ENCODE results near the gene ABCD1. TPM values are rescaled to one million over a fixed set of nuclear protein-coding genes. Genes with fewer than 3 reads are reported as not detected.

The ABCD1 gene
- total and polyA plus RNA-seq, 9 of the 15 experiments (the other 6 are each of a cell fraction or from before 2014, with no cell fraction given): 0.07 to 6.9 (median 2.2) TPM

DNA sequence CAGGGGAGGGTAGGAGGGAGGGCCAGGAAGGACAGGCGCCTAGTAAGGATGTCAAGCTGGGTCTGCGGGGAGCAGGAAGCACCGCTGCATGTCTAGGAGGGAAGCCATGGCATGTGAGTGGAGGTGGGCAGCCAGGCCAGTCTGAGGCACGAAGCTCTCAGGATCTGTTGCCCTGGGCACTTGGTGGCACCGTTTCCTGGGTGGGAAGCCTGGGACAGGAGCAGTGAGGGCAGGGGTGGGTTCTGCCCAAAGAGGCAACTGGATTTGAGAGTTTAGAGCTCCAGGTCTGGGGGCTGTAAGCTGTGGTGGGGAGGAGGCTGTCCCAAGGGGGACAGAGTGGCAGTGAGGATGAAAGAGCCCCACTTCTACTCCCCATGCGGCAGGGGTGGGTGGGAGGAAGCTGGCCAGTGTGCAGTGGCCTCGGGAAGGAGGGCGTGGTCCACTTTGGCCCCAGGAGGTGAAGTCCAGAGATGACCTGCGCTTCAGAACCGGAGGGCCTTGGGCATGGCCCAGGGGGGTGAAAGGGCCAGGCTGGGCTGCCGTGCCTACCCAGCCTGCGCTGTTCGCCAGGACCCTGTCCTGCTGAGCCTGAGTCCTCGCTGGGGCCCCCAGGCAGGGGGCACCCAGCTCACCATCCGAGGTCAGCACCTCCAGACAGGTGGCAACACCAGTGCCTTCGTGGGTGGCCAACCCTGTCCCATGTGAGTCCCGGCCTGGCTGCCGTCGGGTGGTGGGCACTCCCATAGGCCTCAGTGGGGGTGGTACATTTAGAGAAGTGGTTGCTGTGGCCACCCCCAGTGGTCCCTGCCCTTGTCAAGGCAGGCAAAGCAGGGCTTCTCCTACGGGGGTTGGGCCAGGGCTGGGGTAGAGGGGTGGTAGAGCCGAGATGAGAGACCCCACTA, 47.9 kb downstream of the ABCD1 start:
- no peaks in the 10 kb centered on the region for H3K27me3 ChIP-seq (ENCODE audit: control insufficient read depth in 2 of 2, insufficient read depth in 2 of 2, low read length in 2 of 2)
- DNase-seq (ENCODE audit: extremely low read depth in 1 of 4, low spot score in 3 of 4) (no peak), FAIRE-seq (no peak), ATAC-seq (no peak)
- H2AFZ ChIP-seq (ENCODE audit: low read depth, low read length): no peak overlapping the region
- H3K4me2 ChIP-seq (ENCODE audit: insufficient read depth, low read length): no peak overlapping the region
- no TSS peak for BruUV-seq (replicated peaks)
- WGBS (ENCODE audit: insufficient coverage, low coverage, missing lambda C conversion rate): 50% methylated on average over 15 of the region's 21 CpGs
- CTCF ChIA-PET (ENCODE audit: low intra/inter-chr PET ratio): no interaction called here
- peak overlapping the region in 1 of 2 experiments; percentile 76; a peak in 2 of 4 replicates for H3K9ac ChIP-seq (ENCODE audit: insufficient read depth in 1 of 2, low read depth in 2 of 2, low read length in 2 of 2)
- H3K4me3 ChIP-seq: no peak overlapping the region
- POLR2A ChIA-PET: interaction anchor here (0.6 to 0.8 kb wide), 2 partner anchors 10 to 199 kb away, joined by 4 read pairs; no protein-coding TSS in a partner anchor
- in situ Hi-C loops (cut with MboI): no loop called here
- no peaks in the 10 kb centered on the region for H3K79me2 ChIP-seq (ENCODE audit: control insufficient read depth, insufficient read depth, low read length)
- peaks cover 8 to 89% of the 10 kb centered on the region in 2 experiments; a peak in 4 of 5 replicates for H3K4me1 ChIP-seq (replicated peaks in 1 of 2; ENCODE audit: control insufficient read depth in 2 of 2, insufficient read depth in 2 of 2, low read length in 2 of 2)
- intact Hi-C loops (cut with micrococcal nuclease): no loop called here
- no peaks in the 10 kb centered on the region for H3K9me3 ChIP-seq (replicated peaks; ENCODE audit: control insufficient read depth, insufficient read depth, low read depth, low read length)
- H4K20me1 ChIP-seq (replicated peaks; ENCODE audit: control insufficient read depth, insufficient read depth, low read length): no peaks in the 10 kb centered on the region
- H3K36me3 ChIP-seq (ENCODE audit: control insufficient read depth, insufficient read depth, low read length): no peaks in the 10 kb centered on the region
- H3K27ac ChIP-seq (ENCODE audit: extremely low read depth, low read depth, low read length): no peak overlapping the region
- H3K9me1 ChIP-seq (ENCODE audit: control insufficient read depth, insufficient read depth, low read length): peaks cover 4% of the 10 kb centered on the region
- TF ChIP-seq, protein P1, sequence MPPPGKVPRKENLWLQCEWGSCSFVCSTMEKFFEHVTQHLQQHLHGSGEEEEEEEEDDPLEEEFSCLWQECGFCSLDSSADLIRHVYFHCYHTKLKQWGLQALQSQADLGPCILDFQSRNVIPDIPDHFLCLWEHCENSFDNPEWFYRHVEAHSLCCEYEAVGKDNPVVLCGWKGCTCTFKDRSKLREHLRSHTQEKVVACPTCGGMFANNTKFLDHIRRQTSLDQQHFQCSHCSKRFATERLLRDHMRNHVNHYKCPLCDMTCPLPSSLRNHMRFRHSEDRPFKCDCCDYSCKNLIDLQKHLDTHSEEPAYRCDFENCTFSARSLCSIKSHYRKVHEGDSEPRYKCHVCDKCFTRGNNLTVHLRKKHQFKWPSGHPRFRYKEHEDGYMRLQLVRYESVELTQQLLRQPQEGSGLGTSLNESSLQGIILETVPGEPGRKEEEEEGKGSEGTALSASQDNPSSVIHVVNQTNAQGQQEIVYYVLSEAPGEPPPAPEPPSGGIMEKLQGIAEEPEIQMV (tag; conservative IDR thresholded peaks at IDR 0.05; ENCODE audit: low read depth): no peak
- TF ChIP-seq ZNF143 (CRISPR knock-in tag; IDR thresholded peaks at IDR 0.05) (no peak), CEBPB (tag; IDR thresholded peaks at IDR 0.05) (no peak), ZNF217 (CRISPR knock-in tag; IDR thresholded peaks at IDR 0.05) (no peak), MEIS2 (IDR thresholded peaks at IDR 0.05; ENCODE audit: partially characterized antibody) (no peak), HDAC3 (IDR thresholded peaks at IDR 0.05; ENCODE audit: borderline replicate concordance, partially characterized antibody) (no peak)
- TF ChIP-seq, protein P2, sequence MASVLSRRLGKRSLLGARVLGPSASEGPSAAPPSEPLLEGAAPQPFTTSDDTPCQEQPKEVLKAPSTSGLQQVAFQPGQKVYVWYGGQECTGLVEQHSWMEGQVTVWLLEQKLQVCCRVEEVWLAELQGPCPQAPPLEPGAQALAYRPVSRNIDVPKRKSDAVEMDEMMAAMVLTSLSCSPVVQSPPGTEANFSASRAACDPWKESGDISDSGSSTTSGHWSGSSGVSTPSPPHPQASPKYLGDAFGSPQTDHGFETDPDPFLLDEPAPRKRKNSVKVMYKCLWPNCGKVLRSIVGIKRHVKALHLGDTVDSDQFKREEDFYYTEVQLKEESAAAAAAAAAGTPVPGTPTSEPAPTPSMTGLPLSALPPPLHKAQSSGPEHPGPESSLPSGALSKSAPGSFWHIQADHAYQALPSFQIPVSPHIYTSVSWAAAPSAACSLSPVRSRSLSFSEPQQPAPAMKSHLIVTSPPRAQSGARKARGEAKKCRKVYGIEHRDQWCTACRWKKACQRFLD (CRISPR knock-in tag; IDR thresholded peaks at IDR 0.05): no peak
